Measurements from ENCODE around the gene RAB11FIP2. TPM values are rescaled to one million over a fixed set of nuclear protein-coding genes. Genes with fewer than 3 reads are reported as not detected.
A peak's percentile ranks its signal among the peaks of the same experiment; 100 is the strongest.

The RAB11FIP2 gene
- total and polyA plus RNA-seq, 2 of the 8 experiments (the other 6 are each of a cell fraction or from before 2014, with no cell fraction given) = 3.1 to 12.7 TPM

DNA sequence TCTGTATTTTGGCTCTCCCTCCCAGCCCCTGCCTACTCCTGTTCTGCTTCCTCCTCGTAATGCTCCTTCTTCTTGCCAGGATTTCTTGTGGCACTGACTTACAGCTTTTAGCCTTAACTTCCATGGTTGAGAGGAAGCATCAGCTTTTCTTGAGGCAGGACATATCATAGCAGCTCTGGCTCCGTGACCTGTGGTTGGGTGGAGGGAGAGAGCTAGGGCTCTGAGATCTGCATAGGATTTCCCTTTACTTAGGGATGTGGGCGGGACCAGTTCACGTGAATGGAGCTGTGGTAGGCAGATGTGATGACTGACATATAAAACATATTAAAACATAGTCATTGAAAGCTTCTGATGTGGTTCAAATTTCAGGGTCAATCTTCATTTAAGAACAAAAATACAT lies 10.6 kb upstream of the RAB11FIP2 start:
- Histone ChIP-seq H3K9me3 (ENCODE audit: insufficient read depth in 2 of 2, low read depth in 1 of 2, low read length in 1 of 2) (no peaks in the 10 kb centered on the region), H3K4me3 (ENCODE audit: extremely low read depth in 1 of 4, insufficient read depth in 2 of 4, low read depth in 3 of 4, low read length in 4 of 4) (no peak overlapping the region), H3K23me2 (ENCODE audit: low read depth, low read length) (no peaks in the 10 kb centered on the region), H2BK20ac (ENCODE audit: low read length) (no peak overlapping the region), H4K8ac (ENCODE audit: extremely low read depth, insufficient read depth, low read length) (no peak overlapping the region), H2BK120ac (replicated peaks; ENCODE audit: low read depth, low read length) (no peak overlapping the region), H3K23ac (ENCODE audit: insufficient read length) (no peak overlapping the region), H4K91ac (replicated peaks; ENCODE audit: insufficient read length, low read length) (no peak overlapping the region), H3K27me3 (replicated peaks in 1 of 4; ENCODE audit: control insufficient read depth in 3 of 4, extremely low read depth in 1 of 4, insufficient read depth in 3 of 4, low read length in 3 of 4) (no peaks in the 10 kb centered on the region), H3K18ac (ENCODE audit: extremely low read depth, low read length) (no peak overlapping the region; the same call in 1 of the 2 replicates), H4K20me1 (replicated peaks in 1 of 2; ENCODE audit: control insufficient read depth in 1 of 2, insufficient read depth in 2 of 2, low read length in 2 of 2) (no peaks in the 10 kb centered on the region), H3K27ac (ENCODE audit: low read depth, low read length) (no peak overlapping the region), H3K4me2 (ENCODE audit: insufficient read depth in 1 of 2, low read depth in 2 of 2, low read length in 2 of 2) (peak overlapping the region; percentile 6 to 41; a peak in 2 of 4 replicates), H3K14ac (ENCODE audit: insufficient read length) (no peak overlapping the region), H2AK5ac (ENCODE audit: low read depth, low read length) (no peak overlapping the region), H4K5ac (ENCODE audit: insufficient read length, low read depth, low read length) (no peak overlapping the region), H2BK5ac (ENCODE audit: low read depth, low read length) (no peak overlapping the region), H3K36me3 (ENCODE audit: control insufficient read depth in 2 of 4, insufficient read depth in 4 of 4, low read length in 3 of 4) (no peaks in the 10 kb centered on the region), H3K4me1 (replicated peaks in 1 of 4; ENCODE audit: control insufficient read depth in 3 of 4, insufficient read depth in 4 of 4, low read length in 3 of 4) (peaks cover 0 to 6% (median 5%) of the 10 kb centered on the region in 4 experiments; a peak in 4 of 7 replicates), H2BK12ac (ENCODE audit: low read depth, low read length) (no peak overlapping the region), H2AFZ (ENCODE audit: low read length) (peak overlapping the region; percentile 97), H3K79me2 (ENCODE audit: control insufficient read depth in 1 of 2, insufficient read depth in 2 of 2, low read length in 2 of 2) (no peaks in the 10 kb centered on the region), H3K56ac (replicated peaks; ENCODE audit: insufficient read length, low read depth, low read length) (no peak overlapping the region), H2BK15ac (ENCODE audit: low read length) (no peak overlapping the region), H3K79me1 (ENCODE audit: low read depth, low read length) (no peaks in the 10 kb centered on the region), H3K4ac (replicated peaks; ENCODE audit: insufficient read length, low read depth, low read length) (no peak overlapping the region), H3K9ac (replicated peaks in 1 of 4; ENCODE audit: extremely low read depth in 1 of 4, low read depth in 3 of 4, low read length in 3 of 4) (no peak overlapping the region)
- ChIA-PET POLR2A (ENCODE audit: partially characterized antibody) (no interaction called here), CTCF (ENCODE audit: partially characterized antibody) (interaction anchor here (1.1 to 1.4 kb wide), 2 partner anchors 183 to 887 kb away, joined by 3 to 4 read pairs; no protein-coding TSS in a partner anchor)
- no peak for TF ChIP-seq EP300 (IDR thresholded peaks at IDR 0.05; ENCODE audit: borderline replicate concordance in 1 of 2, low read depth in 2 of 2, low read length in 2 of 2)
- TF ChIP-seq, protein P1, sequence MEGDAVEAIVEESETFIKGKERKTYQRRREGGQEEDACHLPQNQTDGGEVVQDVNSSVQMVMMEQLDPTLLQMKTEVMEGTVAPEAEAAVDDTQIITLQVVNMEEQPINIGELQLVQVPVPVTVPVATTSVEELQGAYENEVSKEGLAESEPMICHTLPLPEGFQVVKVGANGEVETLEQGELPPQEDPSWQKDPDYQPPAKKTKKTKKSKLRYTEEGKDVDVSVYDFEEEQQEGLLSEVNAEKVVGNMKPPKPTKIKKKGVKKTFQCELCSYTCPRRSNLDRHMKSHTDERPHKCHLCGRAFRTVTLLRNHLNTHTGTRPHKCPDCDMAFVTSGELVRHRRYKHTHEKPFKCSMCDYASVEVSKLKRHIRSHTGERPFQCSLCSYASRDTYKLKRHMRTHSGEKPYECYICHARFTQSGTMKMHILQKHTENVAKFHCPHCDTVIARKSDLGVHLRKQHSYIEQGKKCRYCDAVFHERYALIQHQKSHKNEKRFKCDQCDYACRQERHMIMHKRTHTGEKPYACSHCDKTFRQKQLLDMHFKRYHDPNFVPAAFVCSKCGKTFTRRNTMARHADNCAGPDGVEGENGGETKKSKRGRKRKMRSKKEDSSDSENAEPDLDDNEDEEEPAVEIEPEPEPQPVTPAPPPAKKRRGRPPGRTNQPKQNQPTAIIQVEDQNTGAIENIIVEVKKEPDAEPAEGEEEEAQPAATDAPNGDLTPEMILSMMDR (IDR thresholded peaks at IDR 0.05; ENCODE audit: control extremely low read depth in 1 of 3, insufficient read depth in 1 of 3, low read depth in 1 of 3, low read length in 3 of 3) = no peak
- DNase-seq (ENCODE audit: low read depth in 1 of 2, low spot score in 2 of 2) = no peak
- 50% methylated on average over 4 of the region's 4 CpGs; no CpG with 5 or more reads in 1 of the 2 experiments for WGBS, 2 experiments (ENCODE audit: extremely low coverage in 1 of 2, insufficient coverage in 1 of 2, insufficient read length in 1 of 2, insufficient replicate concordance in 2 of 2, low coverage in 1 of 2, low lambda C conversion rate in 2 of 2, missing lambda C conversion rate in 1 of 2)
- FAIRE-seq = peak; percentile 66
